ENCODE data around the gene EXOC4. TPM values are rescaled to one million over a fixed set of nuclear protein-coding genes. Genes with fewer than 3 reads are reported as not detected.

EXOC4 gene
- total RNA-seq, 1 experiment from 2014 or later, result 66.2 TPM

DNA sequence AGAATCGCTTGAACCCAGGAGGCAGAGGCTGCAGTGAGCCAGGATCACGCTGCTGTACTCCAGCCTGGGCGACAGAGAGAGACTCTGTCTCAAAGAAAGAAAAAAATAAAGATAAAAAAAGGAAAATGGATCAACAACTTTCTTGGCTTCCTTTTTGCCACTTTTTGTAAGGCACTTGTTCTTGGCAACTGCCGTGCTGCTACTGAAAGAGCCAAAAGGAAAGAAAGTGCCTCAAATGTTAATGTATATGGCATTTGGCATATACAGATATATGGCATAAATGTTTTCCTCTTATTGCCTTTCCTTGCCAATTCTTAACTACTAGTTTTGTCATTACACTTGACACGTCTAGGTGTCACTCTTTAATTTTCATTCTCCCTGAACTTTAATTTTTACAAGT, 480.5 kb downstream of the EXOC4 start:
- no TSS peak for BruUV-seq (replicated peaks)
- no peak overlapping the region for H3K4me3 Mint-ChIP-seq (ENCODE audit: unreplicated experiment)
- Histone ChIP-seq H3K27me3 (replicated peaks; ENCODE audit: control insufficient read depth, insufficient read depth, low read length) (no peaks in the 10 kb centered on the region), H3K36me3 (ENCODE audit: control insufficient read depth, insufficient read depth, low read length) (no peaks in the 10 kb centered on the region), H3K4me1 (no peaks in the 10 kb centered on the region), H3K9me3 (no peaks in the 10 kb centered on the region), H3K4me3 (ENCODE audit: low read depth, low read length) (no peak overlapping the region)
- no peak for DNase-seq
- no peak overlapping the region for H3K27ac Mint-ChIP-seq (ENCODE audit: unreplicated experiment)
- TF ChIP-seq, protein P1, sequence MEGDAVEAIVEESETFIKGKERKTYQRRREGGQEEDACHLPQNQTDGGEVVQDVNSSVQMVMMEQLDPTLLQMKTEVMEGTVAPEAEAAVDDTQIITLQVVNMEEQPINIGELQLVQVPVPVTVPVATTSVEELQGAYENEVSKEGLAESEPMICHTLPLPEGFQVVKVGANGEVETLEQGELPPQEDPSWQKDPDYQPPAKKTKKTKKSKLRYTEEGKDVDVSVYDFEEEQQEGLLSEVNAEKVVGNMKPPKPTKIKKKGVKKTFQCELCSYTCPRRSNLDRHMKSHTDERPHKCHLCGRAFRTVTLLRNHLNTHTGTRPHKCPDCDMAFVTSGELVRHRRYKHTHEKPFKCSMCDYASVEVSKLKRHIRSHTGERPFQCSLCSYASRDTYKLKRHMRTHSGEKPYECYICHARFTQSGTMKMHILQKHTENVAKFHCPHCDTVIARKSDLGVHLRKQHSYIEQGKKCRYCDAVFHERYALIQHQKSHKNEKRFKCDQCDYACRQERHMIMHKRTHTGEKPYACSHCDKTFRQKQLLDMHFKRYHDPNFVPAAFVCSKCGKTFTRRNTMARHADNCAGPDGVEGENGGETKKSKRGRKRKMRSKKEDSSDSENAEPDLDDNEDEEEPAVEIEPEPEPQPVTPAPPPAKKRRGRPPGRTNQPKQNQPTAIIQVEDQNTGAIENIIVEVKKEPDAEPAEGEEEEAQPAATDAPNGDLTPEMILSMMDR (IDR thresholded peaks at IDR 0.05; ENCODE audit: insufficient read depth in 1 of 2, low read depth in 1 of 2, low read length in 1 of 2, severe bottlenecking in 1 of 2, unreplicated experiment in 1 of 2), result no peak
- intact Hi-C loops (cut with micrococcal nuclease; ENCODE audit: unreplicated experiment), result no loop called here
- no peaks in the 10 kb centered on the region for H3K27me3 Mint-ChIP-seq (ENCODE audit: insufficient read depth, unreplicated experiment)
- no peaks in the 10 kb centered on the region for H3K9me3 Mint-ChIP-seq (ENCODE audit: unreplicated experiment)
- ChIA-PET POLR2A (no interaction called here), CTCF (no interaction called here)
- H3K4me1 Mint-ChIP-seq (ENCODE audit: low read depth, unreplicated experiment), result no peaks in the 10 kb centered on the region
- no peaks in the 10 kb centered on the region for H3K36me3 Mint-ChIP-seq (ENCODE audit: insufficient read depth, unreplicated experiment)

DNA sequence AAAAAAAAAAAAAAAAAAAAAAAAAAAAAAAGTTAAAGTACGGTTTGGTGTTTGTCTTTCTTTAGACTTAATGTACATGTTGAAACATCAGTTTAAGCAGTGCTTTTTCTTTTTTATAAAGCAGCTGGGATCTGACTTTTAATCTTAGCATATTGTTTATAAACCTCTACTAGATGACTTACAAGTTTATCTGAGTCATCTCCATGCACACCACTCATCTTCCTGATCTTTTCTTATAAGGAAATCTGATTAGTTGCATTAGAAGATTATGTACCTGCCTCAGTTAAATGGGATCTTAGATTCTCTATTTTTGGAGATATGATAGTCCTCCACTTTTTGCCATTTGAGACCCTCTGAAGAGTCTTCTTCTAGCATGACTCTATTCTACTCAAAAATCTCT, 482.3 kb downstream of the EXOC4 start:
- no peaks in the 10 kb centered on the region for H3K27me3 ChIP-seq (replicated peaks; ENCODE audit: control insufficient read depth, insufficient read depth, low read length)
- ChIA-PET CTCF (interaction anchor here (0.7 kb wide), 1 partner anchor 73 kb away, joined by 3 read pairs; no protein-coding TSS in a partner anchor), POLR2A (no interaction called here)
- intact Hi-C loops (cut with micrococcal nuclease; ENCODE audit: unreplicated experiment), result no loop called here
- H3K9me3 Mint-ChIP-seq (ENCODE audit: unreplicated experiment), result no peaks in the 10 kb centered on the region
- no peaks in the 10 kb centered on the region for H3K4me1 Mint-ChIP-seq (ENCODE audit: low read depth, unreplicated experiment)
- BruUV-seq (replicated peaks), result no TSS peak
- no peak overlapping the region for H3K4me3 ChIP-seq (ENCODE audit: low read depth, low read length)
- no peak overlapping the region for H3K27ac Mint-ChIP-seq (ENCODE audit: unreplicated experiment)
- no peaks in the 10 kb centered on the region for H3K36me3 ChIP-seq (ENCODE audit: control insufficient read depth, insufficient read depth, low read length)
- no peaks in the 10 kb centered on the region for H3K27me3 Mint-ChIP-seq (ENCODE audit: insufficient read depth, unreplicated experiment)
- H3K9me3 ChIP-seq, result no peaks in the 10 kb centered on the region
- H3K4me1 ChIP-seq, result no peaks in the 10 kb centered on the region
- DNase-seq, result no peak
- TF ChIP-seq, protein P1 (IDR thresholded peaks at IDR 0.05; ENCODE audit: insufficient read depth in 1 of 2, low read depth in 1 of 2, low read length in 1 of 2, severe bottlenecking in 1 of 2, unreplicated experiment in 1 of 2), result no peak
- no peaks in the 10 kb centered on the region for H3K36me3 Mint-ChIP-seq (ENCODE audit: insufficient read depth, unreplicated experiment)
- no peak overlapping the region for H3K4me3 Mint-ChIP-seq (ENCODE audit: unreplicated experiment)

DNA sequence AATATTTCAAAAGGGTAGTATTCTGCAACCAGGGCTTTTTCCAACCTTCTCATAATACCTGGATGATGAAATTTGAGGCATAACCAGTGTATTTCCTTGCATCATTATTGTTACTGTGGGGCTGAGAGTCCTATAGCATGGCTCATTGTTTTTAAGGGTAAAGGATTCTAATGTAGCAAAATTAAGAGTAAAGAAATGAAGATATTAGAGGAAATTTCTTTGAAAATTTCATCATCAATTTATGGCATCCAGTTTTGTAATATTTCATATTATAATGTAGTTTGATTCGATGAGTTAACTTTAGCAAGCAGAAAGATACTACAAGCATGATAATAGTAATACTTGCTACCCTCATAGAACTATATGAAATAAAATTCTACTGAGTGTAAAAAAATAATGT, 486.9 kb downstream of the EXOC4 start:
- Mint-ChIP-seq H3K27ac (ENCODE audit: unreplicated experiment) (no peak overlapping the region), H3K4me1 (ENCODE audit: low read depth, unreplicated experiment) (no peaks in the 10 kb centered on the region), H3K27me3 (ENCODE audit: insufficient read depth, unreplicated experiment) (no peaks in the 10 kb centered on the region), H3K9me3 (ENCODE audit: unreplicated experiment) (no peaks in the 10 kb centered on the region), H3K36me3 (ENCODE audit: insufficient read depth, unreplicated experiment) (no peaks in the 10 kb centered on the region), H3K4me3 (ENCODE audit: unreplicated experiment) (no peak overlapping the region)
- Histone ChIP-seq H3K9me3 (no peaks in the 10 kb centered on the region), H3K4me1 (no peaks in the 10 kb centered on the region), H3K4me3 (ENCODE audit: low read depth, low read length) (no peak overlapping the region), H3K27me3 (replicated peaks; ENCODE audit: control insufficient read depth, insufficient read depth, low read length) (no peaks in the 10 kb centered on the region), H3K36me3 (ENCODE audit: control insufficient read depth, insufficient read depth, low read length) (no peaks in the 10 kb centered on the region)
- TF ChIP-seq, protein P1 (IDR thresholded peaks at IDR 0.05; ENCODE audit: insufficient read depth in 1 of 2, low read depth in 1 of 2, low read length in 1 of 2, severe bottlenecking in 1 of 2, unreplicated experiment in 1 of 2), result no peak
- CTCF ChIA-PET, result no interaction called here
- intact Hi-C loops (cut with micrococcal nuclease; ENCODE audit: unreplicated experiment), result loop anchor here (10.0 kb wide), 1 partner anchor 115 kb away; no protein-coding TSS in a partner anchor
- POLR2A ChIA-PET, result no interaction called here
- BruUV-seq (replicated peaks), result no TSS peak
- DNase-seq, result no peak
